HL-60 (cell line): Measurements from ENCODE around the gene IFT25.

Source experiments
- GABPA ChIP-seq: IDR thresholded peaks from 2 replicates; pipeline ENCODE4 v1.6.1; 2012; ENCODE audit warnings: low read depth
- POLR2AphosphoS5 ChIP-seq: IDR thresholded peaks from 2 replicates; pipeline ENCODE4 v1.6.1; 2012; ENCODE audit warnings: low read depth
- SPI1 ChIP-seq: IDR thresholded peaks from 2 replicates; pipeline ENCODE4 v1.6.1; 2012; ENCODE audit warnings: low read depth, mild to moderate bottlenecking, borderline replicate concordance
- TF ChIP-seq, protein P1 (sequence below): IDR thresholded peaks from one replicate; pipeline ENCODE4 v1.5.1; 2011; ENCODE audit warnings: low read length, control low read depth, inconsistent platforms; ENCODE audit not compliant: insufficient read depth

- TF ChIP-seq, protein P1, sequence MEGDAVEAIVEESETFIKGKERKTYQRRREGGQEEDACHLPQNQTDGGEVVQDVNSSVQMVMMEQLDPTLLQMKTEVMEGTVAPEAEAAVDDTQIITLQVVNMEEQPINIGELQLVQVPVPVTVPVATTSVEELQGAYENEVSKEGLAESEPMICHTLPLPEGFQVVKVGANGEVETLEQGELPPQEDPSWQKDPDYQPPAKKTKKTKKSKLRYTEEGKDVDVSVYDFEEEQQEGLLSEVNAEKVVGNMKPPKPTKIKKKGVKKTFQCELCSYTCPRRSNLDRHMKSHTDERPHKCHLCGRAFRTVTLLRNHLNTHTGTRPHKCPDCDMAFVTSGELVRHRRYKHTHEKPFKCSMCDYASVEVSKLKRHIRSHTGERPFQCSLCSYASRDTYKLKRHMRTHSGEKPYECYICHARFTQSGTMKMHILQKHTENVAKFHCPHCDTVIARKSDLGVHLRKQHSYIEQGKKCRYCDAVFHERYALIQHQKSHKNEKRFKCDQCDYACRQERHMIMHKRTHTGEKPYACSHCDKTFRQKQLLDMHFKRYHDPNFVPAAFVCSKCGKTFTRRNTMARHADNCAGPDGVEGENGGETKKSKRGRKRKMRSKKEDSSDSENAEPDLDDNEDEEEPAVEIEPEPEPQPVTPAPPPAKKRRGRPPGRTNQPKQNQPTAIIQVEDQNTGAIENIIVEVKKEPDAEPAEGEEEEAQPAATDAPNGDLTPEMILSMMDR, result no peak
- no peak for TF ChIP-seq SPI1
- TF ChIP-seq POLR2AphosphoS5, result no peak
- TF ChIP-seq GABPA, result no peak
Observed at GRCh38 chr1:53954128-53954527, 8.6 kb upstream of the IFT25 start.
